Ovary (tissue), 3 donors: ENCODE data around the gene LIN37.

ENCODE experiments used
- CTCF ChIP-seq, 3 donors: fragments of 450-650 bp in 2 of 3; fragments of 200-600 bp in 1 of 3; IDR thresholded peaks; one replicate each; pipeline versions ENCODE4 v1.5.1 to v1.8.0; 2016 to 2022; ENCODE audit warnings: antibody characterized with exemption in 3 of 3, mild to moderate bottlenecking in 1 of 3
- EP300 ChIP-seq: sonication (generic); formaldehyde crosslinking; IDR thresholded peaks from one replicate; pipeline ENCODE4 v1.6.1; 2017; ENCODE audit warnings: antibody characterized with exemption
- POLR2A ChIP-seq: fragments of 450-650 bp; IDR thresholded peaks from one replicate; pipeline ENCODE4 v1.6.1; 2017; ENCODE audit warnings: antibody characterized with exemption, mild to moderate bottlenecking, moderate library complexity
- donor health status: DM: no; HTN: no; CAD: no.

- TF ChIP-seq CTCF (IDR thresholded peaks at IDR 0.05), result no peak
- TF ChIP-seq POLR2A, result no peak
- no peak for TF ChIP-seq EP300
Measured at GRCh38 chr19:35730326-35730725, 18.1 kb upstream of the LIN37 start.
